NK-92 (cell line): Measurements from ENCODE around the gene BACE1.
"Not testable (repeated sequence)": the region's sequence is repeated elsewhere in the genome, so short reads cannot be mapped to it uniquely, and the experiment has no call there.

Source experiments
- DNase-seq: peaks from one replicate; lab custom pipeline; 2025; ENCODE audit not compliant: unreplicated experiment; lab: John Stamatoyannopoulos, UW

The BACE1 gene

DNA sequence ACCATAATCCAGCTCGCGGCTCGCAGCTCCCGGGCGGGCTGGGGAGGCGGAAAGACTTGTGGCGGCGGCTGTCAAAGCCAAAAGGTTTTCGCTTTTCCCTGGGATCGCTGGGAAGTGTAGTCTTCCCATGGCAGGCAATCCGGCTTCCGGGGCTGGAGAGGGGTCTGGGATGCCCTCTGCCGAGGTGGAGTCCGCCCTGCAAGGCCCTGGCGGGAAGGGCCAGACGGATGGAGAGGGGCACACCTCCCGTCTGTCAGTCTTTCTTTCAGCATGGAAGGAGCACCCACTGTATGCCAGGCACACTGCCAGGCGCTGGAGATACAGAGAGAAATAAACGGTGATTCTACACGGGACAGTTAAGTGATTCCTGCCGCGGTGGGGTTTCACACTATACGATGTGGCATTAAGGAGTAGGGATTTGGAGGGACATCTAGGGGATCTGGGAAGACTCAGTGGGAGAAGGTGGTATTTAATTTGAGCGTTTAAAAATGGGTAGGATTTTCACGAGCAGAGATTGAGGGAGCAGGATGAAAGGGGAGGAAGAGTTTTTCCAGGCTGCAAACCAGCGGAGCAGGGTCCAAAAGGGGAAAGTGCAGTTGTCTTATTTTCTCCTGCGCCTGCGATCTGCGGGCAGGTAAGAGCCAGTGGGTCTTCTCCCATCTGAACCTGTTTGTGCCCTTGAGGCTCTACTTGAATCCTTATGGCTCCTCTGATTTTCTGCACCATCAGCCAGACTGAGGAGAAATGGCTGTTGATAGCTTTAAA, at the start of gene BACE1:
Gene BACE1, minus strand, starts transcription at position 60 of the 765 bp plus-strand sequence. CDS start 461 bp downstream, outside the sequence.
- DNase-seq = no peak

DNA sequence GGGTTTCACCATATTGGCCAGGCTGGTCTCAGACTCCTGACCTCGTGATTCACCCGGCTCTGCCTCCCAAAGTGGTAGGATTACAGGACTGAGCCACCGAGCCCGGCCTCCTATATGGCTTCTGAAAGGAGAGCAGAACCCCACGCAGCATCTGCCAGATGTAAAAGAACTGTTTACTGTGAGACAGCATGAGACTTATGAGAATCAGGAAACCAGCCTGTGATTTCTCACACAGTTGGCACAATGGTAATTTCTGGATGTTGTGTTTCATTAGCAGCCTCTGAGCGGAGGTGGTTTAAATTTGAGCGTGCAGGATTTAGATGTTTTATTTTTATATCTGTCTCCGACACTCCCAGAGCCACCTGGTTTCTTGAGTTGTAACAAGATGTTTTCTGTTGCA, 45.4 kb upstream of the BACE1 start:
- DNase-seq = no peak

DNA sequence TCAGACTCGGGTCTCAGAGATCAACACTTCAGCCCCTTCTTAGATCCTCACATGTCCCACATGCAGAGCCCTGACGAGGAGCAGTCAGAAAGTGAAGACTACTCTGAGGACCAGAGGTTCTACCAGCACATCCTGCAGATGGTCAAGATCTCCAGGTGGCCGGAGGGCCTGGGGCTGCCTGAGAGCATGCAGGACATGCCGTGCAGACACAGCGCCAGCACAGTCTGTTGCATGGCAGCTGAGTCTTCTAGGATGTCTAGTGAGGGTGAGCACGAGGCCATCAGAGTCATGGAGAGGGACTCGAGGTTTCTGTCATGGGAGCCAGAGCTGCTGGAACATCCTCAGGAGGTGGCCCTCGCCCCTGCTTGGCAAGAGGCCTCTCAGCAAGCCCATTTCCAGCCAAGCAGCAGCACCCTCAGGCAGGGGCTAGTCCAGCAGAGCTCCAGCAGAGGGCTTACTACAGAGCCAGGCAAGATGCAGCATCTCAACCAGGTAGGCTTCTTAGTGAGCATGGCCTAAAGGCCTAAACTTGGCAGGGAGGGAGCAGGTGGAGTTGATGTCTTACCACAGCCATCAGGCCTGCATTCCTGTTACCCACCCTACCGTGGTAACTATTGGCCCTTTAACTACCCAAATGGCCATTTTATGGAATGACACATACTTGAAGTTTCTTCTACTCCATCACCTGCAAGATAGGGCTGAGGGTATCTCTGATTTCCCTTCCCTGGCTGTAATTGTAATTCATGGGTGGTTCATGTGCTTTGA, 40.3 kb upstream of the BACE1 start:
- no peak for DNase-seq

DNA sequence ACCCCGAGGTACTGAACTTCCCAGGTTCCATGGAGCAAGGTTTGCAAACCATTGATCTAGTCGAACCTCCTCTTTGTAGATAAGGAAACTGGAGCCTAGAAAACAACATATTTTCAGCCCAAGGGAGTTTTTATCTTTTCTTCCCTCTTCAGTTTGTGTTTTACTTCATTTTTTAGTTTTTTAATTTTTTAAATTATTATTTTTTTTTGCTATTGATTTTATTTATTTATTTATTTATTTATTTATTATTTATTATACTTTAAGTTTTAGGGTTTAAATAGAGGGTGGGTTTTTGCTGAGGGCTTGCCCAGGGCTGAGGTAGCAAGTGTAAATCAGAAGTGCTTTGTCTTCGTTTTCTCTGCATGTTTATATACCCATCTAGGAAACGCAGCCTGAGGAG, 38.5 kb upstream of the BACE1 start:
- DNase-seq = no peak

DNA sequence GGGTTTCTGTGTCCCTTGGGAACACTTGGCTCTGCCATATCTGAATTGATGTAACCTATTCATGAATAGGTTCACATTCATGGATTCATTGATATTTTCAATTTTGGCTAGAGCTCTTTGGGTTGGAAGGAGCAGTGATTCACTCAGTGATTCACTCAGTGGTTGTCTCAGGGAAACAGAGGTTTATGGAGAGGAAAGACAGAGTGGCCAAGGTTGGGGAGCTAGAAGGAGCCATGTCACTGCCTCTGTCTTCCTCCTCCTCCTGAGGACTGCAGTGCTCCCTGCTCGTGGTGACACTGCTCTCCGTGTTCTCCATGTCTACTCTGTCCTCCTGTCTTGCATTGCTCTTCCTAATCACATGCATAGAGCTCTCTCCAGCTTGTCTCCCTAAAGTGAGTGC, 29.0 kb upstream of the BACE1 start:
- DNase-seq = no peak

DNA sequence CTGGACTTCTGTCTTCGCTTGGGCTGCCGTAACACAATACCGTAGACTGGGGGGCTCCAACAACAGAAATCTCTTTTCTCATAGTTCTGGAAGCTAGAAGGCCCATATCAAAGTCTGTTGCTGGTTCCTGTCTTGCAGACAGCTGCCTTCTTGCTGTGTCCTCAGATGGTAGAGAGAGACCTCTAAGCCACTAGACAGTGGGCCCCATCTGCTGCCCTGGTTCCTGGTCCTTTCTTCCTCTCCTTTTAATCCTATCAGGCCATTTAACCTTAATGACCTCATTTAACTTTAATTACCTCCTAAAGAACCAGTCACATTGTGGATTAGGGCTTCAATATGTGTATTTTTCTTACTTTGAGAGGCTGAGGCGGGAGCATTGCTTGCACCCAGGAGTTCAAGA, 21.0 kb upstream of the BACE1 start:
- DNase-seq = no peak

DNA sequence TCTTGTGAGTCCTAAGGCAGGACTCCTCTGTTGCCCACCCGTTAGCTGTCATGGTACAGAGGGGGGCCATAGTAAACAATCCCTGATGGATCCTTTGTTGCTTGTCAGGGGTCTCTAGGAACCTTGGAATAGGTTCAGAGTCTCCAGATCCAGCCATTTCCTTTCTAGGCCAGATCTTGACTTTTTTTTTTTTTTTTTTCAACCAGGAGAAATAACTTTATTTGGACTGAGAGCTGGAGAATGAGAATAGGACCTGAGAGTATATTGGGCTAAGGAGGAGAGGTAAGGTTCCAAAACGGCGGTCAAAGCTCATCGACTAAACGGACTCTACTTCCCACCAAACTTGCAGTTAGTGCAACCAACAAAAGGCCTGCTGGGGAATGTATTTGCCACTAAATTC, 19.3 kb upstream of the BACE1 start:
- no peak for DNase-seq

DNA sequence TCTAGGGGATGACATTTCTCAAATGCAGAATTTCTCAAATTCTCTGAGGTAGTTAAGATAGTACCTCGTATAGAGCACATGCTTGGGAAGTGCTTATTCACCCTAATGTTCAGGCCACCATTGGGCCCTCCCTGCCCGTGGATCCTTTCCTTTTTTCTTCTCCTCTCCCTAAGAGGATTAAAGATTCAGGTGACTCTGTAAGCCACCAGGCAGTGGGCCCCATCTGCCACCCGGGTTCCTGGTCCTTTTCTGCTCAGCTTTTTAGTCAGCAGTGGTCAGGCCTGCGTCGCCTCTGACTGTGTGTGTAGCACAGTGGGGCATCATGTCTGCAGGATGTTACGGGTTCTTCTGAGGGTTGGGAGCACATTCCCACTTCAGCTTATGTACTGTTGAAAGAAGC, 18.8 kb upstream of the BACE1 start:
- DNase-seq = no peak

DNA sequence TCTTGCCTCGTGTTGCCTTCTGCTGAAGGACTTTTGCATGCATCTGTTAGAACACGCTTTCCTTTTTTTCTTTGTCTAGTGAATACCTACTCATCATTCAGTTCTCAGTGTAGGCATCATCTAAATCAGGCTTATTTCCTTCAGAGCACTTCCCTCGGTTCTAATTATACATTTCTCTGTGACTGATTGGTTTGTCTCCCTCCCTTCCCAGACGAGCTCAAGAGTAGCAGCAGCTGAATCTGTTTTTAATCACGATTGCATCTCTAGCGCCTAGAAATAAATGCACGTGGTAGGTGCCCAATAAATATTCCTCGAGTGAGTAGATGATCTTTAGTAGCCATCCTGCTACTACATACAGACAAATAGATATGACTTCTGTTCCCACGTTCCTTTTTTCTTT, 17.9 kb upstream of the BACE1 start:
- no peak for DNase-seq

DNA sequence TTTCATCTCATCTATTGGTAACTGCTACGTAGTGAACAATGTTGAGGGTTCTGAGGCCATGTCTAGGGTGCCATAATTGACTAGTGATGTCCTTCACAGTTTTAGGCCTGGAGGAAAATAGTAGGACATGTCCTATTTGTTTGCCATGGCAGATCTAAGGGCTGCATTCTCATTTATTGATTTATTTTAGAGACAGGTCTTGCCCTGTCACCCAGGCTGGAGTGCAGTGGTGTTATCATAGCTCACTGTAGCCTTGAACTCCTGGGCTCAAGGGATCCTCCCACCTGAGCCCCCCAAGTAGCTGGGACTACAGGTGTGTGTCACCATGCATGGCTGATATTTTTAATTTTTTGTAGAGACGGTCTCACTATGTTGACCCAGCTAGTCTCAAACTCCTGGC, 16.8 kb upstream of the BACE1 start:
- no peak for DNase-seq

DNA sequence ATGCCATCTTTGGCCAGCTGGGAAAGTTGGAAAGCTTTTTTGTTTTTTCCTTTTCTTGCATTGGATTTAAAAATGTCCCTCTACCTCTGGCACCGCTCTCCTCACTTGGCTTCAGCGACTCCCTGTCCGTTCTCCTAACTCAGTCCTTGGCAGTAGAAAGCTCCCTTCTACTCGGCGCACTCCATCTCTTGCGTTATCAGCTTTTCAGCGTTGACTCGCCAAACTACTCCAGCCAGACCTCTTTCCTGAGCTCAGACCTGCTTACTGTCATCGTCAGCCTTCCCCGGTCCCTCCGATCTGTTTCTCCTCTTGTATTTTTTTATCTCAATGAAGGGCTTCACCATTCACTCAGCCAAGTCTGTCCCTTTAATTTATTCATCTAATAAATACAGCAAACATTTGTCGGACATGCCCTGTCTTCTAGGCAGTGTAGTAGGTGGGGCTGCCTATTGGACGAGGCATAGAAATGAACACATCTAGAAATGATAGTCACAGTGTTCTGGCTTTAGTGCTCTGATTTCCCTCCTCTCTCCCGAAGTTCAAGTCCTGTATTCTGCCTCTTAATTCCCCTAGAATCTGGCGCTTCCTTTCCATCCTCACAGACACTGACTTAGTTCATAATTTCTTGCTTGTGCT, 12.4 kb upstream of the BACE1 start:
- DNase-seq = no peak

DNA sequence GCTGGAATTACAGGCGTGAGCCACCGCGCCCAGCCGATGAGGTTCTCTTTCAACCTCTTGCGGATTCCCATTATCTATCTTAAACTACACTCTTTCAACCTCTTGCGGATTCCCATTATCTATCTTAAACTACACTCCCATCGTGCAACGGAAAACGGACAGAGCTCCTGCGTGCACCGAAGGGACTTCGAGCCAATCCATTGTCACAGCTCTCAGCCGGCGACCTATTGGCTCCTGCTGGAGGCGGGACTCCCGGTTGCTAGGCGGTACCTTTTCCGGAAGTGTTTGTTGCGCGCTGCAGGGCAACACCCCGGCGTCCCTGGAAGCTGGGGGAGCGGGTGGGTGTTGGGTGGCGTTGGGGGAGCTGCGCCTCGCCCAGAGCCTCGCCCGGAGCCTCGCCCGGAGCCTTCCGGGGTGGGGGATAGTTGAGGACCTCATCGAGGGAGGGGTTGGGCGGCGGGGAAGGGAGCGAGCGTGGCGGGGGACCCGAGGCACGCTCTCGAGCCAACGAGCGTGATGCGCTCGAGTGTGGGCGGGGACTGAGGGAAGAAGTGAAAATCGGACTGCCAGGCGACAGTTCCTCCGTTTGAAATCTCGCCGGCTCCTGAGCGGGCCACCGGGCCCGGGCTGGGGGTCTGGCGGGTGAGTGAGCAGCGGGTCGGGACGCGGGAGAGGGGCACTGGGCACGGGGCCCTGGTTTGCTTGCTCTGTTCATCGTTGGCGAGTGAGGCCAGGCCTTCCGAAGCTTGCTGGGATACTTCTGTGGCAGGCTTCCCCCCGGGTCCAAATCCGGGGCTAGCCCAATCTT, 11.7 kb upstream of the BACE1 start, which contains the start of gene CEP164:
Gene CEP164, plus strand, starts transcription at position 288 of the 808 bp plus-strand sequence. CDS start 10,733 bp downstream, outside the sequence.
- peak; percentile 65 for DNase-seq

DNA sequence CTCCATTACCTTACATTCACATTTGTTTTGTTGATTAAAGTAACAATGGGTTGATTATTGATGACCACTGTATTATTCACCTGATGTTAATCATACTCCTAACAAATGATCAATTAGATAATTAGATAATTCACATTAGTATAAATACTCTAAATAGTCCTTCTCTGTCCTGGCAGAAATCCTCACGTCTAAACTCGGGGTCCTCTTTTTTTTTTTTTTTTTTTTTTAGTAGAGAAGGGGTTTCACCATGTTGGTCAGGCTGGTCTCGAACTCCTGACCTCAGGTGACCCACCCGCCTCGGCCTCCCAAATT, 11.2 kb upstream of the BACE1 start:
- not testable (repeated sequence) for DNase-seq

DNA sequence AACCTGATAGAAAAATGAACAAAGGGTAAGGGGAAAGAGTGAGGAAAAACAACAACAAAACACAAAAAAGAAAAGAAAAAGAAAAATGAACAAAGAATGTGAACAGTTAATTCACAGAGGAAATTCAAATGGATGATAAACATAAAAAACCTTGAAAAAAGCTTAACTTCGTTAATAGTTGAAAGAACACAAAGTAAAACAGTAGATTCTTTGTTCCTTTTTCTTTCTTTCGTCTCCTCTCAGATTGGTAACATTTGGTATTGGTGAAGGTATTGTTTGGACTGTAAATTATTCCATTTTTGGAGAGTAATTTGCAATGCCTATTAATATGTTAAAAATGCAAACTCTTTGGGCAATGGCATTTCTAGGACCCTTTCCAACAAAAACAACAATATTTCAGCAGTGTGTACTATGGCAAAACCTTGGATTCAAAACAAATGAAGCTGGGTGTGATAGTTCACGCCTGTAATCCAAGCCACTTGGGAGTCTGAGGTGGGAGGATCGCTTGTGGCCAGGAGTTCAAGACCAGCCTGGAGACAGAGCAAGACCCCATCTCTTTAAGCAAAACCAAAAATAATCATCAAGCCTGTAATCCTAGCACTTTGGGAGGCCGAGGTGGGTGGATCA, 3.3 kb upstream of the BACE1 start:
- DNase-seq = no peak

DNA sequence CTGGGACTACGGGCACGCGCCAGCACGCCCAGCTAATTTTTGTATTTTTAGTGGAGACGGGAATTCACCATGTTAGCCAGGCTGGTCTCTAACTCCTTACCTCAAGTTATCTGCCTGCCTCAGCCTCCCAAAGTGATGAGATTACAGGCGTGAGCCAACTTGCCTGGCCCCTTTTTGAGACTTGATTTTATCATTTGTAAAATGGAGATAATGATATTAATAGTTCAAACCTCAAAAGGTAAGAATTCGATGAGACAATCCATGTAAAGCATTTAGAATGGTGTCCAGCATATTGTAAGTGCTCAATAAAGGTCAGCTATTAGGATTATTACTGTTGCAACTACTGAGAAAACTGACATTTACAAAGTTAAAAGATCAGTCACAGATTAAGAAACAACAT, 2.7 kb upstream of the BACE1 start:
- DNase-seq = no peak

DNA sequence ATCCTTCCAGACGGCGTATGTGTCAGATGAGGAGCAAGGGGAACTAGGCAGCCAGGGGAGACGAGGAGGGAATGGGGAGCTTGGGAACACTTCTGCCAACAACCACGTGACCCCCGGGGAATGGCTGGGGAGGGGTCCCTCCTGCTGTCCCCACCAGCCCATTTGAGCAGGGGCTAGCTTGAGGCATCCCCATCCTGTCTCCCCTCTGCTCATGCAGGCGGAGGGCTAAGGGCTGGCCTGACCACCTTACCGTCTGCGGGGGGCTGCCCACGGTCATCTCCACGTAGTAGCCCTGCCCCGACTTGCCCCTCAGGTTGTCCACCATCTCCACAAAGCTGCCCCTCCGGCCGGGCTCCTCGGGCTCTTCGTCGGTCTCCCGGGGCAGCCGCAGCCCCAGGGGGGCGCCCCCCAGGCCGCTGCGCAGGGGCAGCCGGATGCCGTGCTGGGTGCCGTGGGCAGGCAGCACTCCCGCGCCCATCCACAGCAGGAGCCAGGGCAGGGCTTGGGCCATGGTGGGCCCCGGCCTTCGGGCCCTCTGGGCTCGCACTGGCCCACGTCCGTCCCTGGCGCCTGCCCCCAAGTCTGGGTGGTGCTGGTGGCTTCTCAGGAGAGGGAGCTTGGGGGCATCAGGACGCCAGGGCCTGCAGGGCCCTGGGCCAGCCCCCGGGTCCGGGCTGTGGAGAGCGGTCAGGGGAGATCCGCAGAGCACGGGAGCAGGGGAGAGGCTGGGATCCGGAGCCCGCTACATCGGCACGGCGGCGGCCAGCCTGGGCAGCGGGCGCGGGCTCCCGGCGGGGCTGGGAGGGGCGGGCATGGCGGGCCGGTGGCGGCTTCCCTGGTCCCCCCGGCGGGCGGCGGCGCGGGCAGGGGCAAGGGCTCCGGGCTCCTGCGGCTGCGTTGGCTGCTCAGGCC, 515 bp downstream of the BACE1 start:
- DNase-seq = no peak

DNA sequence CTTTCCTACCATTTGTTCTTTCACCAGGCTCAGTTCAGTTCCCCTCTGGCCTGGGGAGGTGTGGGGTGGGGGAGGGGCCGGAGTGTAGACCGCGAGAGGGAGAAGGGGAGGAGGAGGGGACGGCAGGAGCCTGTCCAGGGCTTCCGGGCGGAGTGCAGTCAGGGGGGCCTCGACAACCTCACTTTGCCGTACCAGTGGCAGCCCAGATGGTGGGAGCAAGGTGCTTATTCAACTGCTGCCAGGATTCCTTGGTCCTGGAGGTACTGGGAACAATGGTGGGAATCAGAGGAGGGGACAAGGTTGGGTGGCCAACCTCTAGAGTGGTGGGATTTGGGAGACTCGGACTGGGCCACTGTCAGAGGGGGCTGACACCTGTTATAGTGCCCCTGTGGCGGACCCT, 1.2 kb downstream of the BACE1 start:
- no peak for DNase-seq

DNA sequence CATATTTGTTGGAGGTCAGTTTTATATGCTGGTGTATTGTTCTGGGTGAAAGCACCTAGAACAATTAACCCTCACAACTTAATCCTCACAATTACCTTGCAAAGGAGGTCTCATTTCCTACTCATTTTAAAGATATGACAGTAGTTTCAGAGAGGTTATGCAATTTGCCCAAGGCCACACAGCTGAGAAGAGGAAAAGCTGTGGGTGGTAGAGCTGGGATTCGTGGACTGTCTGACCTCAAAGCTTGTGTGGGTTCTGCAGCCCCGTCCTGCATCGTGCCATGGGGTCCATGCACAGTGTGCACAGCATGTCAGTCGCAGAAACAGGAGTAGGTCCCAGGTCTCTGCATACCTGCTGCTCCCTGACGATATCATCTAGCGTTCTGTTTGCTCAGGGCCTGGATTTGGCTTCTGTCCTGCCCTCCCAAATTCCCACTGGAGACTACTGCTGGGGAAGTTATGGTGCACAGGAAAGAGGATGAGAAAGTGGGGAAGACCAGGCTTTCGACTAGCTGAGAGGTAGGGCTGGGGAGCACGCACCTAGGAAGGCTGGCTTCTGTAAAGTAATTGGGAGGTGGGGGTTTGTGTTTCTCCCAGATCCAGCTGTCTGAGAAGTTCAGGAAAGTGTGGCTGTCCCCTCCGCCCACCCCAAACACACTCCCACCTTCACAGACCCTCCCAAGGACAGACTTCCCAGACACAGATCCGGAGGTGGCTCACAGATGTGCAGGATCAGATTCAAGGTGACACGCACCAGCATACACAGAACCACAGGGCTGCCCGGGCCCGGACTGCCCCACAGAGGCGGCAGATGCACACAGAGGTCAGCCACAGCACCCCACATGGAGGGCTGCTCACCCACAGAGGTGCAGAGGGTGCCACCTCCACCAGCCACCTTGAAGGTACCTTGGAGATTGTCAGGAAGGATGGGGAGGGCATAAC, 2.0 kb downstream of the BACE1 start:
- DNase-seq = no peak

DNA sequence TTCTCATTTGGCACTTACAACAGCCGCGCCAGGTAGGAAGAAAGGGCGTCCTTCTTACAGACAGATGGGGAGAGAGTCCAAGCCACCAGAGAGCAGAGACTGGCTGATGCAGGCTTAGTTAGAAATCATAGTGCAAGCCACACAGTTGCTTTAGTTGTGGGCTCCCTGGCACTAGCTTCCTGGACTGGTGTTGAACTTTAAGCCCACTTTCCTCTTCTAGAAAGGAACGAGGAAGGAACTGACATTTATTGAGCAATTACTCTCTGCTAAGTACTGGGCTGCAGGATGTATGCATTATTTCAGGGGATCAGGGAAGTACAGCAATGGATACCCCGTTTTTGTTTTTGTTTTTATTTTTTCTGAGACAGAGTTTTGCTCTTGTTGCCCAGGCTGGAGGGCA, 3.0 kb downstream of the BACE1 start:
- no peak for DNase-seq
